GM13976 (cell line): ENCODE results near the gene AP1S1.

Experiments used
- DNase-seq: peaks from one replicate; pipeline ENCODE4 v3.0.0; 2012; ENCODE audit warnings: low spot score
- in situ Hi-C: fragments of 300-500 bp; cut with MboI; formaldehyde crosslinking; loops from one replicate; pipeline ENCODE4 v1.12.0; 2022; ENCODE audit warnings: low sequenced_read_pairs, mixed read lengths, inconsistent platforms; ENCODE audit not compliant: unreplicated experiment
- TF ChIP-seq, protein P1 (sequence below): IDR thresholded peaks from 2 replicates; pipeline ENCODE4 v1.5.1; 2012; ENCODE audit warnings: borderline replicate concordance, mild to moderate bottlenecking; ENCODE audit not compliant: insufficient read depth; ENCODE audit errors: extremely low read depth, missing control alignments, control extremely low read depth

AP1S1 gene

DNA sequence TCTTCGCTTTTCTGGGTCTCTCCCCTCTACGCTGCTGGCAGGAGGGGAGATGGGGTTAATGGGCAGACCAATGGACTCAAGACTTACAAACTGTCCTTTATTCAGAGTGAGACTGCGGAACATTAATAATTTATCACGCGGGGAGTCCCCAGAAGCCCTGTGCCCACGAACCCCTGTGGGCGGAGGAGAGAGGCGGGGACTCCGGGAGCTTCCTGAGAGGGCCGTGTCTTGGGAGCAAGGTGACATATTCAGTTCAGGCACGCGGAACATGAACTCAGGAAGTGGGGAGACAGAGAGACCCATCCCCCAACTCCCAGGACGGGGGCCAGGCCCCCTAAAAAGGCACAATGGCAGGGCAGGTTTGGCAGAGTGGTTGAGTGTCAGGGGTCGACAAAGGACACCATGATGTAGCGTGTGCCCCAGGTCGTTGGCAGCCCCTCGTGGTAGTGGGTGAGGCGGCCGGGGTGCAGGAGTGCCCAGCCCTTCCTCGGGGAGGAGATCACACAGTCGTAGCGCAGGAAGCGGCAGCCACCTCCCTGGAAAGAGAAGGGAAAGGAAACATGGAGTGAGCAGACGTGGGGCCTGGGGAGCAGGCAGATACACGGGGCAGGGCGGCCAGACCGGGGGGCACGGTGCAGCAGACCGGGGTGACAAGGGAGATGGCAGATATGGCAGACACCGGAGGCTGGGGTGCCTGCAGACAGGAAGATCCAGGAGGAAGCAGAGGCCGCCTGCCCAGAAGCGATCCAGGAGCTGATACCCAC, 51.8 kb downstream of the AP1S1 start:
- TF ChIP-seq, protein P1, sequence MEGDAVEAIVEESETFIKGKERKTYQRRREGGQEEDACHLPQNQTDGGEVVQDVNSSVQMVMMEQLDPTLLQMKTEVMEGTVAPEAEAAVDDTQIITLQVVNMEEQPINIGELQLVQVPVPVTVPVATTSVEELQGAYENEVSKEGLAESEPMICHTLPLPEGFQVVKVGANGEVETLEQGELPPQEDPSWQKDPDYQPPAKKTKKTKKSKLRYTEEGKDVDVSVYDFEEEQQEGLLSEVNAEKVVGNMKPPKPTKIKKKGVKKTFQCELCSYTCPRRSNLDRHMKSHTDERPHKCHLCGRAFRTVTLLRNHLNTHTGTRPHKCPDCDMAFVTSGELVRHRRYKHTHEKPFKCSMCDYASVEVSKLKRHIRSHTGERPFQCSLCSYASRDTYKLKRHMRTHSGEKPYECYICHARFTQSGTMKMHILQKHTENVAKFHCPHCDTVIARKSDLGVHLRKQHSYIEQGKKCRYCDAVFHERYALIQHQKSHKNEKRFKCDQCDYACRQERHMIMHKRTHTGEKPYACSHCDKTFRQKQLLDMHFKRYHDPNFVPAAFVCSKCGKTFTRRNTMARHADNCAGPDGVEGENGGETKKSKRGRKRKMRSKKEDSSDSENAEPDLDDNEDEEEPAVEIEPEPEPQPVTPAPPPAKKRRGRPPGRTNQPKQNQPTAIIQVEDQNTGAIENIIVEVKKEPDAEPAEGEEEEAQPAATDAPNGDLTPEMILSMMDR = no peak
- no peak for DNase-seq
- in situ Hi-C loops = no loop called here

DNA sequence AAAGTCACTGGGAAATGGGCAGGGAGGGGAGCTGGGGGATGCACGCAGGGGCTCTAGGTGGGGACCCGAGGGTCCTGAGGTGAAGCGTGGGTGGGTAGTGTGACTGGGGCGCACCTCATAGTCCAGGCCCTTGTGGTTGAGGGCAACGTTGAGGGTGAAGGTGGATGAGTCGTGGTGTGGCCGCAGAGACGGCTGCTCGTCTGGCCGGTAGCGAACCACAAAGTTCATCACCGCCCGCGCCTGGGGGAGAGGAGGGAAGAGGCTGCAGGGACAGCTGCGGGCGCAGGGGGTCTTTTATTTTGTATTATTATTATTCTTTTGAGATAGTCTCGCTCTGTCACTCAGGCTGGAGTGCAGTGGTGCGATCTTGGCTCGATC, 52.4 kb downstream of the AP1S1 start:
- in situ Hi-C loops = no loop called here
- TF ChIP-seq, protein P1 = no peak
- no peak for DNase-seq

DNA sequence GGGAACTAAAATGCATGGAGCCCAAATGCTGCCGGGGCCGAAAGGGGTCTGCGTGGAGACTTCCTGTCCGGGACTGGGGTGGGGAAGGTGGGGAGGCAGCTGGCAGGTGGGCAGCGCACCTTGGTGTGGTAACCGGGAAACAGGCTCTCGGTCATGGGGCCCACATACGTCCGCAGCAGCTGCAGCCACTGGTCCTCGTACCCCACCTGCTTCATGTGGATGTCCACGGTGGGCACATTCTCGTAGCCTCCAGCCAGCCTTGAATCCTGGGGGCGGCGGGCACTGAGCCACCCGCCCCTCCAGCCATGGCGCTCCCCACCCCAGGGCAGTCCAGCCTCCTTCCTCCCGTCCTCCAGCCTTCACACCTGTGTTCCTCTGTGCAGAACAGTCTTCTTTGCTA, 53.2 kb downstream of the AP1S1 start:
- in situ Hi-C loops = no loop called here
- TF ChIP-seq, protein P1 = no peak
- no peak for DNase-seq

DNA sequence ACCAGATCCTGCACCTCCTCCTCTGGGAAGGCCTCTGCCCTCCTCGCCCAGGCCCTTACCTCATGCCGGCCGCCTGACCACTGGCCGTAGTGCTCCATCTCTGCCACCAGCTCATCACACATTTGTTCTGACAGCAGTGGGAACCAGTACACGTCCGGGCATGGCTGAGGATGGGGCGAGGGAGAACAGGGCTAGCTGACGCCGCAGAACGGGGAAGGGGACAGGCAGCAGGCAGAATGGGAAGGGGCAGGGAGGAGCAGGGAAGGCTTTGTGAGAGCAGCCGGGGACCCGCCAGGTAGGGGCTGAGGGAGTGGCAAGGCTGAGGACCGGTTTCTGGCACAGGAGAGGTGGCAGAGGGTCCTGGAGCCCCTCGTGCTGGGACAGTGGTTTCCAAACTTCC, 54.5 kb downstream of the AP1S1 start:
- TF ChIP-seq, protein P1 = no peak
- in situ Hi-C loops = no loop called here
- DNase-seq = no peak

DNA sequence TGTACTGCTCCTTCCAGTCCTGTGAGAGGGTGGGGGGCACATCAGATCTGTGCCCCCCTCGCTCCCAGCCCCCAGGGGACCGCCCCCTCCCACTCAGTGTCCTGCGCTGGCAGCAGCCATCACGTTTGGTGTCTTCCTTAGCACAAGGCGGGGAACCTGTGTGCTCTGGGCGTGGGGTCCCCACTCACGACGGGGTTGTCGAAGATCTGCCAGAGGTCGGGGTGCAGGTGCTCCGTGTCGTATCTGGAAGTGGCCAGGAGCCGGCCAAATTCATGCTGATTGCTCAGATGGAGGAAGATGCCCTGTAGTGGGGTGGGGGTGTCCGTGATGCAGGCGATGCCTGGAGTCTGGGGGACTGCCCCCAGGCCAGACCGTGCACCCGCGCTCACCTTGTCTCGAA, 55.9 kb downstream of the AP1S1 start:
- TF ChIP-seq, protein P1 = no peak
- in situ Hi-C loops = no loop called here
- no peak for DNase-seq
